ENCODE data around the gene CPNE2.

The CPNE2 gene

DNA sequence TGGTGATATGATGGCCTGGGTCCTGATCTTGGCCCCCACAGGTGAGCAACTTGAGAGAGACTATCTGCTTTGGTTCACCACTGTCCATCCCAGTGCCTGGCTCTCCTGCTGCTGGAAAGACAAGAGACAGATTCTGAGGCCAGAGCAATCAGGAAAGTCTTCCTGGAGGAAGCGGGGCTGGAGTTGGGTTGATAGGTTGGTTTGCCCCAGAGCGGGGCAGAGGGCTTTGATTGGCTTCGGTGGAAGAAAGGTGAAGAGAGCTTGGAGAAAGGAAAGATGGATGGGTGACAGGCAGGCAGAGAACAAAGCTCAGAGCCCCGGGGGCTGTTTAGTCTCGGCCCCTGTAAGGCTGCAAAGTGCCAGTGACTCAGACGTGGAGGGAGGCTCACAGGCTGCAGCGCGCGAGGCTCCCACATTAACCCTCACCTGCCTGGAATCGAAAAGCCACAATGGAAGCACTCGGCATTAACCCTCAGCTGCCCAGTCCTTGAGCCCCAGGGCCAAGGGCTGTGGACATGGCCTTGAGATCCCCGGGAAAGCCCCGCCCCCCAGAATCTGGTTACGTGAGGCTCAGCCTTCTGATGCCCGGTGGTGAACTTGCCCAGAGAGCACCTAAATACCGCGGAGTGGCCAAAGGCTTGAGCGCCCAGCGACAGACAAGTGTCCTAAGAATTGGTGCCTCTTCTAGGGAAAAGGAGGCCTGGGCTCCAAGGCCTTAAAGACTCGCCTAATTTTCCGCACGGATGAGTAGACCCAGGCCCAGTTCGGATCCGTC lies 996 bp upstream of the CPNE2 start:
- H3K4me3 ChIP-seq (ENCODE audit: low read depth, low read length) = peak overlapping the region; percentile 71; the same call in 1 of the 2 replicates
- TF ChIP-seq, protein P1, sequence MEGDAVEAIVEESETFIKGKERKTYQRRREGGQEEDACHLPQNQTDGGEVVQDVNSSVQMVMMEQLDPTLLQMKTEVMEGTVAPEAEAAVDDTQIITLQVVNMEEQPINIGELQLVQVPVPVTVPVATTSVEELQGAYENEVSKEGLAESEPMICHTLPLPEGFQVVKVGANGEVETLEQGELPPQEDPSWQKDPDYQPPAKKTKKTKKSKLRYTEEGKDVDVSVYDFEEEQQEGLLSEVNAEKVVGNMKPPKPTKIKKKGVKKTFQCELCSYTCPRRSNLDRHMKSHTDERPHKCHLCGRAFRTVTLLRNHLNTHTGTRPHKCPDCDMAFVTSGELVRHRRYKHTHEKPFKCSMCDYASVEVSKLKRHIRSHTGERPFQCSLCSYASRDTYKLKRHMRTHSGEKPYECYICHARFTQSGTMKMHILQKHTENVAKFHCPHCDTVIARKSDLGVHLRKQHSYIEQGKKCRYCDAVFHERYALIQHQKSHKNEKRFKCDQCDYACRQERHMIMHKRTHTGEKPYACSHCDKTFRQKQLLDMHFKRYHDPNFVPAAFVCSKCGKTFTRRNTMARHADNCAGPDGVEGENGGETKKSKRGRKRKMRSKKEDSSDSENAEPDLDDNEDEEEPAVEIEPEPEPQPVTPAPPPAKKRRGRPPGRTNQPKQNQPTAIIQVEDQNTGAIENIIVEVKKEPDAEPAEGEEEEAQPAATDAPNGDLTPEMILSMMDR (IDR thresholded peaks at IDR 0.05; ENCODE audit: low read depth, low read length, missing control alignments) = no peak
- no peak for DNase-seq (ENCODE audit: low read depth)

DNA sequence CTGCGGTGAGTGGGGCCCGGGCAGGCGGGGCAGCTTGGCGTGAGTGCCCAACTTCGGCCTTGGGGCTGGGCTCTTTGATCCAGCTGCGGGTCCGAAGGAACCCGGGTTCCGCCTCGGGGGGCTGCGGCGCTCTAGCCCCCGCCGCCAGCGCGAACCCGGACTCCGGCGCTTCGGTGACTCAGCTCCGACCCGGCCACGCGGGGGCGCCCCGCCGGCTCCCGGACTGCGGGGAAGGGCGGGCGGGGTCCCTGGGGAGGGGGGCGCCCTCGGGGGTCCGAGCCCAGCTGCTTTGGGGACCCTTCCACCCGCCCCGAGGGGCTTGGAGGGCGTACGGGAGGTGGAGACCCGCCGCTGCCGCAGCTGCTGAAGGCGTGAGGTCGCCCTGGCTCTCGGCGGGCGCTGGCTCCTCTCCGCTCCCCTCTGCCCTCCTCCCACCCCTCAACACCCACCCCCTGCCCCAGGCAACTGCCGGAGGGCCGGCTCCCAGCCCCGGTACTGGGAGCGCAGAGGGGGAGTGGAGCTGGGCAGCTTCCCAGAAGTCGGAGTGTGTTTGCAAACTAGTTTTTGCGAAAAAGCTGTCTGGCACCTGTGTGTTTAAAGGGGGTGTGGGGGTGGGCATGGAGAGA lies 516 bp downstream of the CPNE2 start:
- peak overlapping the region; percentile 71 for H3K4me3 ChIP-seq (ENCODE audit: low read depth, low read length)
- TF ChIP-seq, protein P1 (IDR thresholded peaks at IDR 0.05; ENCODE audit: low read depth, low read length, missing control alignments) = peak; percentile 54
- no peak for DNase-seq (ENCODE audit: low read depth)

DNA sequence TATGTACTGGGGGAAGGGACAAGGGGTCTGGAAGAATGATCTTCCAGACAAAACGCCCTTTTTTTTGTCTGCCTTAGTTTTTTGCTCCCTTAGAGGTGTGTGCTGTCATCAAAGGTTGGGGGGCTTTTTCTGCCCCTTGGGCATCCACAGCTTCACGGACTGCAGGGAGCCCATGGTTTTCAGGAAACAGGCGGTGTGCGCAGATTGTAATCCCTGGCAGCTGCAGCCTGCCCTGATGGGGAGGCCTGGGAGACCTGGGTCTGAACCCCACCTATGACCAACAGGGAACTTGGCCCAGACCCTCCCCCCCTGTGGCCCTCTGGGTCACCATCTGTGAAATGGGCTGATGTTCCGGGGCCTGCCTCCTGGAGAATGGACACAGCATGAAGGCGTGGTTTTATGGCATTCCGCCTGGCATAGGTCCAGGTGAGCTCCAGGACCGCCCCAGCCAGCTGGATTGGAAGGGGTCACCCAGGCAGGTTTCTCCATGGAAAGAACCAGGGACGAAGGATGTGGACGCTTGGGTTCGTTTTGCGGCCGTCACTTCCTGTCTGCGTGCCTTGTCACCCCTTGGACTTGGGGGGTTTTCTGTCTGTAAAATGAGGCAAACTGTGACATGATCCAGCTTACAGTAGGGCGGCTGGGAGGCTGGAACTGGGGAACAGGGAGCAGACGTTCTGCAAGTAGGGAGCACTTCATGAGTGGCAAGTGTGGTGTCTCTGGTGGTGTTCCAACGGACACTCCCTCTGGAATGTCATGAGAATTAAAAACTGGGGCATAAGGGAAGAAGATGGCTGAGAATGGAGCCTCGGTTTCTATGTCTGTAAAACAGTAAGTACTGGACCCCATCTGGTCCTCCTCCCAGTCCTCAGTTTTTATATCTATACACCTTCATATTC lies 1.5 kb downstream of the CPNE2 start:
- TF ChIP-seq, protein P1 (IDR thresholded peaks at IDR 0.05; ENCODE audit: low read depth, low read length, missing control alignments) = no peak
- DNase-seq (ENCODE audit: low read depth) = no peak
- no peak overlapping the region for H3K4me3 ChIP-seq (ENCODE audit: low read depth, low read length)

GRCh38 chr16:57094911-57095310 lies 2.5 kb downstream of the CPNE2 start:
- TF ChIP-seq, protein P1 (IDR thresholded peaks at IDR 0.05; ENCODE audit: low read depth, low read length, missing control alignments) = no peak
- H3K4me3 ChIP-seq (ENCODE audit: low read depth, low read length) = no peak overlapping the region
- DNase-seq (ENCODE audit: low read depth) = no peak

GRCh38 chr16:57096192-57096591 lies 3.8 kb downstream of the CPNE2 start:
- TF ChIP-seq, protein P1 (IDR thresholded peaks at IDR 0.05; ENCODE audit: low read depth, low read length, missing control alignments) = no peak
- no peak for DNase-seq (ENCODE audit: low read depth)
- no peak overlapping the region for H3K4me3 ChIP-seq (ENCODE audit: low read depth, low read length)

DNA sequence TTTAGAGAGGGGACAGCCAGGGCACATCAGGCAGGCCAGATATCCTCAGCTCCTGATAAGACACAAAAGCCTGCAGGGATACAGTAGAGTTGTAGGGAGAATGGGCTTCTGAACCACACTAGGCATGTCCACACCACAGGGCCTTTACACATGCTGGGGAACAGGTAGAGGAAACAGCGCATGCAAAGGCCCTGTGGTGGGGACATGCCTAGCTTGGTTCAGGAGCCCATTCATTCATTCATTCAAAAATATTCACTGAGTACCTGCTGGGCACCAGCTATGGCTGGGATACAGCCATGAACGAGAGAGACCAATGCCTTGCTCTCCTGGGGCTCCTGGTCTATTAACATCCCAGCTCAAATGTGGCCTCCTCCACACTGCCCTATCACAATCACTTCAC lies 4.4 kb downstream of the CPNE2 start:
- H3K4me3 ChIP-seq (ENCODE audit: low read depth, low read length) = no peak overlapping the region
- DNase-seq (ENCODE audit: low read depth) = no peak
- TF ChIP-seq, protein P1 (IDR thresholded peaks at IDR 0.05; ENCODE audit: low read depth, low read length, missing control alignments) = no peak

All from GM12864 (cell line).